T-cell (primary cell): ENCODE data around the gene RAB40B. TPM values are rescaled to one million over a fixed set of nuclear protein-coding genes. Genes with fewer than 3 reads are reported as not detected.

ENCODE experiments used
- ATAC-seq, 4 experiments: fragments of 200-7000 bp in 3 of 4; fragments of 150-1000 bp in 1 of 4; cut with Tn5 transposase; replicated peaks in 1 of 4; 1 replicate in 3 of 4; 2 replicates in 1 of 4; pipeline ENCODE4 v1.10.0; 2021; ENCODE audit warnings: moderate library complexity in 3 of 4, mild to moderate bottlenecking in 2 of 4, moderate number of reproducible peaks in 1 of 4
- CTCF ChIA-PET, 2 donors: fragments of 300-600 bp; sonication (Branson Sonifier 250); formaldehyde crosslinking; loops; one replicate each; lab custom pipeline; 2022; ENCODE audit warnings: antibody characterized with exemption in 2 of 2; lab: Charles Lee
- POLR2A ChIA-PET, 2 donors: fragments of 300-600 bp; sonication (Branson Sonifier 250); formaldehyde crosslinking; loops; one replicate each; lab custom pipeline; 2022; ENCODE audit warnings: antibody characterized with exemption in 2 of 2; lab: Charles Lee
- DNase-seq, 35 experiments: peaks; one replicate each; pipeline versions ENCODE4 v3.0.0 to v3.0.0-alpha.2; 2013 to 2023
- H3K27ac ChIP-seq: one replicate; pipeline ENCODE4 v1.5.1; 2013; ENCODE audit warnings: low read length
- H3K27me3 ChIP-seq, 2 experiments: replicated peaks in 1 of 2; 1 replicate in 1 of 2; 2 replicates in 1 of 2; pipeline versions ENCODE4 v1.6.1 to v1.7.0; 2013; ENCODE audit warnings: low read length in 1 of 2, mixed read lengths in 1 of 2; ENCODE audit not compliant: control insufficient read depth in 2 of 2, insufficient read depth in 2 of 2; ENCODE audit errors: extremely low read depth in 1 of 2
- H3K36me3 ChIP-seq, 2 donors: 1 replicate in 1 of 2; 2 replicates in 1 of 2; pipeline versions ENCODE4 v1.6.1 to v1.7.0; 2013; ENCODE audit warnings: low read length in 1 of 2; ENCODE audit not compliant: control insufficient read depth in 2 of 2, insufficient read depth in 1 of 2; ENCODE audit errors: extremely low read depth in 1 of 2
- H3K4me1 ChIP-seq, 2 experiments: 1 replicate in 1 of 2; 2 replicates in 1 of 2; pipeline versions ENCODE4 v1.6.1 to v1.7.0; 2013; ENCODE audit warnings: low read length in 2 of 2, mixed read lengths in 1 of 2; ENCODE audit not compliant: insufficient read depth in 2 of 2, control insufficient read depth in 1 of 2; ENCODE audit errors: extremely low read depth in 1 of 2
- H3K4me3 ChIP-seq, 2 donors: 1 replicate in 1 of 2; 2 replicates in 1 of 2; pipeline versions ENCODE4 v1.5.1 to v1.7.0; 2013; ENCODE audit warnings: mild to moderate bottlenecking in 2 of 2, low read length in 1 of 2, moderate library complexity in 1 of 2; ENCODE audit not compliant: control insufficient read depth in 1 of 2; ENCODE audit errors: extremely low read depth in 1 of 2
- H3K9me3 ChIP-seq: 2 replicates; pipeline ENCODE4 v1.7.0; 2013
- H3K27ac Mint-ChIP-seq, 2 donors: one replicate each; pipeline ENCODE4 v1.8.0; 2020 to 2021; ENCODE audit warnings: mild to moderate bottlenecking in 2 of 2, mixed read lengths in 2 of 2
- H3K27me3 Mint-ChIP-seq, 2 donors: one replicate each; pipeline ENCODE4 v1.8.0; 2021 to 2022; ENCODE audit warnings: mixed read lengths in 2 of 2
- H3K36me3 Mint-ChIP-seq: one replicate; pipeline ENCODE4 v1.8.0; 2021; ENCODE audit warnings: mixed read lengths
- H3K4me1 Mint-ChIP-seq, 3 donors: one replicate each; pipeline ENCODE4 v1.8.0; 2020 to 2022; ENCODE audit warnings: mixed read lengths in 3 of 3, mild to moderate bottlenecking in 1 of 3
- H3K4me3 Mint-ChIP-seq, 3 donors: one replicate each; pipeline ENCODE4 v1.8.0; 2020 to 2022; ENCODE audit warnings: mild to moderate bottlenecking in 3 of 3, mixed read lengths in 3 of 3, moderate library complexity in 3 of 3
- H3K9me3 Mint-ChIP-seq, 3 donors: one replicate each; pipeline ENCODE4 v1.8.0; 2020 to 2022; ENCODE audit warnings: mixed read lengths in 3 of 3
- WGBS: methylation state at CpG from one replicate; pipeline ENCODE4 v1.1.5; 2013; ENCODE audit warnings: missing lambda C conversion rate; ENCODE audit not compliant: insufficient coverage; 5-methylcytosine and 5-hydroxymethylcytosine counted together
- total RNA-seq, 35 experiments: library from RNA in 6 of 35; stranded (reverse) in 6 of 35; fragments of 120-200 nt in 1 of 35; gene quantifications; one replicate each; pipeline versions ENCODE4 v1.2.1 to v1.2.4 and lab custom pipeline; 2013 to 2026

Gene RAB40B
- total RNA-seq, 5 donors from 2014 or later (not counting 1 experiment from before 2014, with no cell fraction given) = 4.4 to 8.7 (median 7.1) TPM

DNA sequence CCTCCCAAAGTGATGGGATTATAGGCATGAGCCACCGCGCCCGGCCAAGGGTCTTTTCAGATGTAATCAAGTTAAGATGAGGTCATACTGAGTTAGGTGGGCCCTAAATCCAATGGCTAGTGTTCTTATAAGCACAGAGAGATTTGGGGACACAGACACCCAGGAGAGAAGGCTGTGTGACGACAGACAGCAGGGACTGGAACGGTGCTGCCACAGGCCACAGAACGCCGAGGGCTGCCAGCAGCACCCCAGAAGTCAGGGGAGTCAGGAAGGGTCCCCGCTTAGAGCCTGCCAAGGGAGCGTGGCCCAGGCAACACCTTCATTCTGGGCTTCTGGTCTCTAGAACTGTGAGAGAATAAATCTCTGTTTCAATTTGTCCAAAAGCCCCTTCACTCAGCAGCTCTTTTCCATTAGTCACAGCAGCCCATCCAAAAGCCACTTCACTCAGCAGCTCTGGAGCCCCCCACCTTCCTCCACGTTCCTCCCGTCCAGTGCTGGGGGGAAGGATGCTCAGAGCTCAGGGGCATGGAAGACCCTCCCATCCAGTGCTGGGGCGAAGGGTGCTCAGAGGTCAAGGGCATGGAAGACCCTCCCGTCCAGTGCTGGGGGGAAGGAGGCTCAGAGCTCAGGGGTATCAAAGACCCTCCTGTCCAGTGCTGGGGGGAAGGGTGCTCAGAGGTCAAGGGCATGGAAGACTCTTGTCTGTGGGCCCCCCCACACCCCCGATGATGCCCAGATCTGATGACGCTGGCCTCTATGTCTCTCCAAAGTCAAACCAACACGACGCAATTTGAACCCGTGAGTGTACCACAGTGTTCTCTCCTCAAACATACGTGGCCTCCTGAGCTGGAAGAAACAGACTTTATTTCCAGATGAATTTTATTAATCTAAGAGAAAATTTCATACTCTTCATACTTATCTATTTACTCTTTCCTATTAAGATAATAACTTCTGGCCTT, 11.9 kb downstream of the RAB40B start:
- peaks cover 0 to 2% of the 10 kb centered on the region in 2 donors for H3K36me3 ChIP-seq
- DNase-seq (no peak), ATAC-seq (no peak)
- H3K27ac Mint-ChIP-seq = no peak overlapping the region
- H3K9me3 ChIP-seq = no peaks in the 10 kb centered on the region
- ChIA-PET CTCF (interaction anchor here in 1 of 2 donors (0.7 kb wide), 1 partner anchor 23 kb away, joined by 5 read pairs; no protein-coding TSS in a partner anchor), POLR2A (no interaction called here)
- no peaks in the 10 kb centered on the region for H3K27me3 ChIP-seq
- H3K27me3 Mint-ChIP-seq = no peaks in the 10 kb centered on the region
- peaks cover 4 to 8% (median 8%) of the 10 kb centered on the region in 3 donors for H3K9me3 Mint-ChIP-seq
- no peaks in the 10 kb centered on the region for H3K4me1 ChIP-seq
- 100% methylated on average over 5 of the region's 19 CpGs for WGBS
- H3K4me3 ChIP-seq = no peak overlapping the region
- no peaks in the 10 kb centered on the region for H3K4me1 Mint-ChIP-seq
- no peak overlapping the region for H3K27ac ChIP-seq
- peaks cover 14% of the 10 kb centered on the region for H3K36me3 Mint-ChIP-seq
- no peak overlapping the region for H3K4me3 Mint-ChIP-seq

DNA sequence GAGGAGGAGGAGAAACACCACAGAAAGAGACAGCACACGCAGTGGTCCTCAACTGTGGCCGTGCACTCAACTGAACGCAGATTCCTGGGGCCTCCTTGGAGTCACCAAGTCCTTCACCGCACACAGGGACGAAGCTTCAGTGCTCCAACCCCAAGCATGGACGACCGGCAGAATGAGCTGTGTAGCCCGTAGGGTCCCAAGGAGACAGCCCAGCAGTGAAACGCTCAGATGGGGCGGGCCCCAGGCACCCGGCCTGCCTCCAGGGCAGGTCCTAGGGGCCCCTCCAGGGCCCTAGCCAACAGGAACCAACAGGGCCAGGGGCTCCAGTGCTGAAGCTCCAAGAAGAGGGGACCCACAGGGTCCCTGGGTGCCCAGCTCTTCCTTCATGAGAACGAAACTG, 13.2 kb downstream of the RAB40B start:
- ChIA-PET POLR2A (no interaction called here), CTCF (no interaction called here)
- no peak for ATAC-seq
- Histone ChIP-seq H3K9me3 (no peaks in the 10 kb centered on the region), H3K27me3 (no peaks in the 10 kb centered on the region), H3K4me1 (no peaks in the 10 kb centered on the region), H3K27ac (no peak overlapping the region), H3K4me3 (no peak overlapping the region), H3K36me3 (peaks cover 0 to 2% of the 10 kb centered on the region in 2 donors)
- 92% methylated on average over 11 of the region's 12 CpGs for WGBS
- peaks cover 12% of the 10 kb centered on the region for H3K36me3 Mint-ChIP-seq
- H3K9me3 Mint-ChIP-seq = peaks cover 4 to 10% (median 9%) of the 10 kb centered on the region in 3 donors
- H3K4me3 Mint-ChIP-seq = no peak overlapping the region
- no peak overlapping the region for H3K27ac Mint-ChIP-seq
- DNase-seq = no peak
- H3K4me1 Mint-ChIP-seq = no peaks in the 10 kb centered on the region
- no peaks in the 10 kb centered on the region for H3K27me3 Mint-ChIP-seq

DNA sequence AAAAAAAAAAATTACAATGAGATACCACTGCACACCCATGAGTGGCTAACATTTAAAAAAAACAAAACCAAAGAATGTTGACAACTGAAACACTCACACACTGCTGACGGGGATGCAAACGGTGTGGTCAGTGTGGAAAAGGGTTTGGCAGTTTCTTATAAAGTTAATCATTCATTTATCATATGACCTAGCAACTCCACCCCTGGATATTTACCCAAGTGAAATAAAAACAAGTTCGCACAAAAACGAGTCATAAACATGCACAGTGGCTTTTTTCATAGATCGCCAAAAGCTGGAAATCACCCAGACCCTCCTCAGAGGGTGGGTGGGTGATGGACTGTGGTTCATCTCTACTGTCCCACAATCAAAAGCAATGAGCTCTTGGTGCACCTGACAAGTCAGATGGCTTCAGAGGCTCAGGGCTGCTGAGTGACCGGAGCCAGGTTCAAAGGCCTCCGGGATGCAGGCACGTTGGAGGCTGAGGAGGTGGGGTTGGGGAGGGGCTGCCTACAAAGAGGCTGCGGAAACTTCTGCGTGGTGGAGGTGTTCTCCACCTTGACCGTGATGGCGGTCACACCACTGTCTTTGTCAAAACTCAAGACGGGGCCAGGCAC, 14.2 kb downstream of the RAB40B start:
- H3K4me3 ChIP-seq = no peak overlapping the region
- H3K4me1 Mint-ChIP-seq = no peaks in the 10 kb centered on the region
- H3K4me1 ChIP-seq = no peaks in the 10 kb centered on the region
- CTCF ChIA-PET = no interaction called here
- H3K9me3 Mint-ChIP-seq = peaks cover 4 to 10% (median 9%) of the 10 kb centered on the region in 3 donors
- no peak for DNase-seq
- H3K27me3 Mint-ChIP-seq = no peaks in the 10 kb centered on the region
- no peak overlapping the region for H3K27ac Mint-ChIP-seq
- POLR2A ChIA-PET = no interaction called here
- H3K4me3 Mint-ChIP-seq = no peak overlapping the region
- peaks cover 0 to 2% of the 10 kb centered on the region in 2 donors for H3K36me3 ChIP-seq
- no peak overlapping the region for H3K27ac ChIP-seq
- H3K27me3 ChIP-seq = no peaks in the 10 kb centered on the region
- no peaks in the 10 kb centered on the region for H3K9me3 ChIP-seq
- H3K36me3 Mint-ChIP-seq = peaks cover 9% of the 10 kb centered on the region
- no peak for ATAC-seq
- 95% methylated on average over 5 of the region's 13 CpGs for WGBS

DNA sequence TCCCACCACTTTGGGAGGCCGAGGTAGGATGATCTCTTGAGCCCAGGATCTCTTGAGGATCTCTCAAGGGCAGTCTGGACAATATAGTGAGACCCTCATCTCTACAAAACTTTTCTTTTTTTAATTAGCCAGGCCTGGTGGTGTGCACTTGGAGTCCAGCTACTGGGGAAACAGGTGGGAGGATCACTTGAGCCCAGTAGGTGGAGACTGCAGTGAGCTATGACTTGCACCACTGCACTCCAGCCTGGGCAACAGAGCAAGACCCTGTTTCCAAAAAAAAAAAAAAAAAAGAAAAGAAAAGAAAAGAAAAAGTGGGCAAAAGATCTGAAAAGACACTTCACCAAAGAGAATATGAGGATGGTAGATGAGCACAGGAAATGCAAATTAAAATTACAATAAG, 15.0 kb downstream of the RAB40B start:
- no CpG with 5 or more reads among the region's 1 CpG for WGBS
- DNase-seq = no peak
- no peak overlapping the region for H3K27ac Mint-ChIP-seq
- Histone ChIP-seq H3K27me3 (no peaks in the 10 kb centered on the region), H3K27ac (no peak overlapping the region), H3K9me3 (no peaks in the 10 kb centered on the region), H3K4me1 (no peaks in the 10 kb centered on the region), H3K36me3 (peaks cover 0 to 2% of the 10 kb centered on the region in 2 donors), H3K4me3 (no peak overlapping the region)
- ChIA-PET POLR2A (no interaction called here), CTCF (no interaction called here)
- no peaks in the 10 kb centered on the region for H3K27me3 Mint-ChIP-seq
- no peak overlapping the region for H3K4me3 Mint-ChIP-seq
- no peaks in the 10 kb centered on the region for H3K4me1 Mint-ChIP-seq
- ATAC-seq = no peak
- H3K9me3 Mint-ChIP-seq = peaks cover 4 to 10% (median 9%) of the 10 kb centered on the region in 3 donors
- peaks cover 9% of the 10 kb centered on the region for H3K36me3 Mint-ChIP-seq

DNA sequence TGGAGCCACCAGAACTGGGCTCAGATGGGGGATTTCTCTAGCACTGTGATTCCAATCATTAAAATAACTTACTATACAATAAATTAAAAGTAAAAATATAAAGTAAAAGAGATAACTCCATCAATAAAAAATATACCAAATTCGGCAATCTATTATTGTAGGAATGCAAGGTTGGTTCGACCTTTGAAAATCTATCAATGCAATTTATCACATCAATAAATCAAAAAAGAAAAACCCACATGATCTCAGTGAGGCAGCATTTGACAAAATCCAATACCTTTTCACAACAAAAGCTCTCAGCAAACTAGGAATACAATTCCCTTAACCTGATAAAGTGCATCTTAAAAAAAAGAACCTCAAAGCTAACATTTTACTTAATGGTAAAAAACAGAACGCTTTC, 17.0 kb downstream of the RAB40B start:
- H3K9me3 Mint-ChIP-seq = peaks cover 4 to 10% (median 9%) of the 10 kb centered on the region in 3 donors
- Histone ChIP-seq H3K36me3 (peaks cover 0 to 2% of the 10 kb centered on the region in 2 donors), H3K4me3 (no peak overlapping the region), H3K4me1 (no peaks in the 10 kb centered on the region), H3K9me3 (no peaks in the 10 kb centered on the region), H3K27me3 (no peaks in the 10 kb centered on the region), H3K27ac (no peak overlapping the region)
- H3K27me3 Mint-ChIP-seq = no peaks in the 10 kb centered on the region
- ChIA-PET POLR2A (interaction anchor here in 1 of 2 donors (0.7 kb wide), 1 partner anchor 182 kb away, joined by 9 read pairs; no protein-coding TSS in a partner anchor), CTCF (interaction anchor here in 1 of 2 donors (0.7 kb wide), 1 partner anchor 87 kb away, joined by 4 read pairs; no protein-coding TSS in a partner anchor)
- H3K4me1 Mint-ChIP-seq = no peaks in the 10 kb centered on the region
- ATAC-seq = no peak
- H3K36me3 Mint-ChIP-seq = peaks cover 9% of the 10 kb centered on the region
- H3K4me3 Mint-ChIP-seq = no peak overlapping the region
- no CpG with 5 or more reads among the region's 3 CpGs for WGBS
- H3K27ac Mint-ChIP-seq = no peak overlapping the region
- no peak for DNase-seq

DNA sequence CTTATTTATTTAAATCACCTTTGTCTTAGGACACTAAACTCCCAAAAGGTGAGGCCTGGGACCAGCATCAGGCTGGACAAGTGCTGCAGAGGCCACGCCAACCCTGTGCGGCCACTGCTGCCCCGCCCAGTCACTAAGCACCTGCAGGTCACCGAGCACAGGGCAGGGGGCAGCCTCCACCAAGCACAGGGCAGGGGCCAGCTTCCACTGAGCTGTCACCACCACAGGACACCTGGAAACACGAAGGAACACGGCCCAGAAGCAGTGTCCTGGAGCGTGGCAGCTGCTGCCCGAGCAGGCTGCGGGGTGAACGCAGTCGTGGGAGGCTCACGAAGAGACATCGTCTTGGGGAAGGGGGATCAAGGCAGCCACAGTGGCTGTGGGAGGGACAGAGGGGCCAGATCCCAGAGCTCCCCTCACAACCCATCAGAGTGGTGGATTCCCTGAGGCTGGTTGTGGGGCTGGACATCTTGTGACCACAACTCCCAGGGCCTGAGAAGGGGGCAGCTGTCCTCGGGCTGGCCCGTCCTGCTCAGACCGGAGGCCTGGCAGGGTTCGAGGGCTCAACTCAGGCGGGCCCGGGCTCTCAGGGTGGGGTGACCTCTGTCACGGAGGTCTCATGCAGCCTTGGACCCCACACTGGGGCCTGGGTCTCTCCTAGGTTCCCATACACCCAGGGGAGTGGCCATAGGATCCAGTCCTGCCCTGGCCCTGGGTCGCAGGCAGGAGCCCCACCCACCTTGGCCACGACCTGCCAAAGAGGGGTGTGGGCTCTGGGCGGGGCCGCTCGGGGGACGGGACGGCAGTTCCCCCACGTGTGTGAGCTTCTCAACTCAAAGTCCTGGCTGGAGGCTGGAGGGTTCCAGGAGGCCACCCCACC, 18.7 kb downstream of the RAB40B start:
- H3K4me3 ChIP-seq = no peak overlapping the region
- peaks cover 0 to 2% of the 10 kb centered on the region in 2 donors for H3K36me3 ChIP-seq
- DNase-seq = no peak
- no peak overlapping the region for H3K27ac Mint-ChIP-seq
- CTCF ChIA-PET = no interaction called here
- no peaks in the 10 kb centered on the region for H3K4me1 ChIP-seq
- peaks cover 4 to 10% (median 9%) of the 10 kb centered on the region in 3 donors for H3K9me3 Mint-ChIP-seq
- 90% methylated on average over 12 of the region's 28 CpGs for WGBS
- POLR2A ChIA-PET = no interaction called here
- no peak for ATAC-seq
- no peaks in the 10 kb centered on the region for H3K27me3 ChIP-seq
- H3K4me1 Mint-ChIP-seq = no peaks in the 10 kb centered on the region
- H3K27ac ChIP-seq = no peak overlapping the region
- H3K4me3 Mint-ChIP-seq = no peak overlapping the region
- H3K27me3 Mint-ChIP-seq = no peaks in the 10 kb centered on the region
- H3K36me3 Mint-ChIP-seq = peaks cover 9% of the 10 kb centered on the region
- no peaks in the 10 kb centered on the region for H3K9me3 ChIP-seq
